Loucy (cell line): ENCODE results near the gene MRPL21.

Experiments
- EZH2phosphoT487 ChIP-seq: fragments of 200-600 bp; IDR thresholded peaks from 2 replicates; pipeline ENCODE4 v1.6.1; 2018; ENCODE audit warnings: antibody characterized with exemption, mild to moderate bottlenecking, moderate library complexity, borderline replicate concordance
- TF ChIP-seq, protein P1 (sequence below): fragments of 200-600 bp; sonication (generic); conservative IDR thresholded peaks from 2 replicates; pipeline ENCODE4 v1.5.1; 2014; ENCODE audit warnings: mild to moderate bottlenecking, antibody characterized with exemption, low read length

DNA sequence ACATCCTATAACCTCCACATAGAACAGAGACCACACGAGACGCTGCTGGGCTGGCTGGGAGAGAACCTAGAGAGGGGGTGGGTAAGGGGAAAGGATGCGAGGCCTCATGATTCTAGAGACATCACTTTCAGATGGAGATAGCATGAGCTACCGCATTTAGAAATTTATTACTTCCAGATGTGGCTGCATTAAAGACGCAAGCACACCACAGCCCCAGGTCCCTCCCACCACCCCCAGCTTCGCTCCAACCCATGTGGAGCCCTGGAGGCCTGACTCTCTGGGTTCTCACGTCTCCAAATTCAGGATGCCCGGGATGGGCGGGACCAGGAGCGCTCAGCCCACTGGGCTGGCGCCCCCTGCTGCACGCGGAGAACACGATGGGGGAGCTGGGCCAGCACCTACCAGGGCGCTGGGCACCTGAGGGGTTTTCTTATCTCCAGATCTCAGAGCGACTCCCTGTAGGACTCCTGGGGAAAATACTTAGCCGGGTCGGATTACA, 13.6 kb downstream of the MRPL21 start:
- TF ChIP-seq, protein P1, sequence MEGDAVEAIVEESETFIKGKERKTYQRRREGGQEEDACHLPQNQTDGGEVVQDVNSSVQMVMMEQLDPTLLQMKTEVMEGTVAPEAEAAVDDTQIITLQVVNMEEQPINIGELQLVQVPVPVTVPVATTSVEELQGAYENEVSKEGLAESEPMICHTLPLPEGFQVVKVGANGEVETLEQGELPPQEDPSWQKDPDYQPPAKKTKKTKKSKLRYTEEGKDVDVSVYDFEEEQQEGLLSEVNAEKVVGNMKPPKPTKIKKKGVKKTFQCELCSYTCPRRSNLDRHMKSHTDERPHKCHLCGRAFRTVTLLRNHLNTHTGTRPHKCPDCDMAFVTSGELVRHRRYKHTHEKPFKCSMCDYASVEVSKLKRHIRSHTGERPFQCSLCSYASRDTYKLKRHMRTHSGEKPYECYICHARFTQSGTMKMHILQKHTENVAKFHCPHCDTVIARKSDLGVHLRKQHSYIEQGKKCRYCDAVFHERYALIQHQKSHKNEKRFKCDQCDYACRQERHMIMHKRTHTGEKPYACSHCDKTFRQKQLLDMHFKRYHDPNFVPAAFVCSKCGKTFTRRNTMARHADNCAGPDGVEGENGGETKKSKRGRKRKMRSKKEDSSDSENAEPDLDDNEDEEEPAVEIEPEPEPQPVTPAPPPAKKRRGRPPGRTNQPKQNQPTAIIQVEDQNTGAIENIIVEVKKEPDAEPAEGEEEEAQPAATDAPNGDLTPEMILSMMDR, result peak; percentile 45
- TF ChIP-seq EZH2phosphoT487, result no peak
